Mesenchymal stem cell (in vitro differentiated cells and primary cell): Measurements from ENCODE around the gene MYL3.
"Not testable (repeated sequence)": the region's sequence is repeated elsewhere in the genome, so short reads cannot be mapped to it uniquely, and the experiment has no call there.

ENCODE experiments used
- DNase-seq: peaks from one replicate; pipeline ENCODE4 v3.0.0-alpha.2; 2013
- H2AFZ ChIP-seq: one replicate; pipeline ENCODE4 v1.6.1; 2013; ENCODE audit warnings: low read depth, mild to moderate bottlenecking, control low read depth, inconsistent platforms, low read length, moderate library complexity
- H2AK5ac ChIP-seq: 2 replicates; pipeline ENCODE4 v1.6.1; 2013; ENCODE audit warnings: low read length, moderate library complexity, mild to moderate bottlenecking, inconsistent platforms; ENCODE audit not compliant: severe bottlenecking
- H2BK120ac ChIP-seq: one replicate; pipeline ENCODE4 v1.6.1; 2013; ENCODE audit warnings: low read depth, mild to moderate bottlenecking, inconsistent platforms, low read length, moderate library complexity
- H2BK12ac ChIP-seq, 2 experiments: one replicate each; pipeline ENCODE4 v1.6.1; 2013; ENCODE audit warnings: inconsistent platforms in 2 of 2, low read length in 2 of 2, mild to moderate bottlenecking in 2 of 2, moderate library complexity in 2 of 2, control low read depth in 1 of 2
- H2BK15ac ChIP-seq: one replicate; pipeline ENCODE4 v1.6.1; 2013; ENCODE audit warnings: mild to moderate bottlenecking, low read depth, inconsistent platforms; ENCODE audit not compliant: poor library complexity, severe bottlenecking
- H2BK5ac ChIP-seq: 2 replicates; pipeline ENCODE4 v1.6.1; 2013; ENCODE audit warnings: low read depth, mild to moderate bottlenecking, low read length, control low read depth, inconsistent platforms; ENCODE audit not compliant: poor library complexity, severe bottlenecking
- H3K14ac ChIP-seq, 2 experiments: one replicate each; pipeline ENCODE4 v1.6.1; 2013; ENCODE audit warnings: inconsistent platforms in 2 of 2, low read length in 2 of 2, control low read depth in 1 of 2, mild to moderate bottlenecking in 1 of 2, moderate library complexity in 1 of 2
- H3K18ac ChIP-seq, 2 experiments: one replicate each; pipeline ENCODE4 v1.6.1; 2013; ENCODE audit warnings: inconsistent platforms in 2 of 2, low read length in 2 of 2, control low read depth in 1 of 2, low read depth in 1 of 2, mild to moderate bottlenecking in 1 of 2
- H3K23ac ChIP-seq, 2 experiments: one replicate each; pipeline ENCODE4 v1.6.1; 2013; ENCODE audit warnings: inconsistent platforms in 2 of 2, low read length in 2 of 2, mild to moderate bottlenecking in 2 of 2, moderate library complexity in 2 of 2, control low read depth in 1 of 2
- H3K27ac ChIP-seq: 2 replicates; pipeline ENCODE4 v1.5.1; 2013; ENCODE audit warnings: mild to moderate bottlenecking, moderate library complexity, low read length, control low read depth, inconsistent platforms; ENCODE audit not compliant: poor library complexity, severe bottlenecking
- H3K27me3 ChIP-seq, 2 experiments: 2 replicates each; pipeline versions ENCODE4 v1.6.1 to v1.7.0; 2013; ENCODE audit warnings: low read length in 2 of 2, mild to moderate bottlenecking in 2 of 2, moderate library complexity in 2 of 2, control low read depth in 1 of 2, inconsistent platforms in 1 of 2; ENCODE audit not compliant: control insufficient read depth in 1 of 2, insufficient read depth in 1 of 2
- H3K36me3 ChIP-seq, 2 experiments: 2 replicates each; pipeline versions ENCODE4 v1.6.1 to v1.7.0; 2013; ENCODE audit warnings: low read length in 2 of 2, control low read depth in 1 of 2, inconsistent platforms in 1 of 2, low read depth in 1 of 2, mild to moderate bottlenecking in 1 of 2; ENCODE audit not compliant: insufficient read depth in 2 of 2, control insufficient read depth in 1 of 2
- H3K4ac ChIP-seq, 2 experiments: one replicate each; pipeline ENCODE4 v1.6.1; 2013; ENCODE audit warnings: inconsistent platforms in 2 of 2, low read length in 2 of 2, mild to moderate bottlenecking in 2 of 2, moderate library complexity in 2 of 2, control low read depth in 1 of 2, low read depth in 1 of 2
- H3K4me1 ChIP-seq: 2 replicates; pipeline ENCODE4 v1.6.1; 2013; ENCODE audit warnings: low read depth, low read length, control low read depth; ENCODE audit not compliant: control insufficient read depth, insufficient read depth
- H3K4me2 ChIP-seq: 2 replicates; pipeline ENCODE4 v1.6.1; 2013; ENCODE audit warnings: low read length, mild to moderate bottlenecking, inconsistent platforms; ENCODE audit not compliant: poor library complexity, severe bottlenecking
- H3K4me3 ChIP-seq, 2 experiments: 2 replicates each; pipeline versions ENCODE4 v1.5.1 to v1.7.0; 2013; ENCODE audit warnings: low read length in 2 of 2, mild to moderate bottlenecking in 2 of 2, control low read depth in 1 of 2, low read depth in 1 of 2; ENCODE audit not compliant: insufficient read depth in 1 of 2
- H3K79me1 ChIP-seq: replicated peaks from 2 replicates; pipeline ENCODE4 v1.6.1; 2013; ENCODE audit warnings: mild to moderate bottlenecking, control low read depth, low read length, inconsistent platforms; ENCODE audit not compliant: poor library complexity, severe bottlenecking
- H3K9ac ChIP-seq: 2 replicates; pipeline ENCODE4 v1.7.0; 2013; ENCODE audit warnings: mild to moderate bottlenecking, low read length, moderate library complexity
- H3K9me3 ChIP-seq: 2 replicates; pipeline ENCODE4 v1.7.0; 2013; ENCODE audit warnings: mild to moderate bottlenecking, low read length; ENCODE audit not compliant: control insufficient read depth
- H4K8ac ChIP-seq: one replicate; pipeline ENCODE4 v1.6.1; 2013; ENCODE audit warnings: inconsistent platforms, mild to moderate bottlenecking, low read length, moderate library complexity
- H4K91ac ChIP-seq: one replicate; pipeline ENCODE4 v1.6.1; 2013; ENCODE audit warnings: mild to moderate bottlenecking, low read length, inconsistent platforms
- WGBS: methylation state at CpG from one replicate; pipeline ENCODE4 v1.1.7; 2013; ENCODE audit warnings: mixed read lengths; 5-methylcytosine and 5-hydroxymethylcytosine counted together

The MYL3 gene

DNA sequence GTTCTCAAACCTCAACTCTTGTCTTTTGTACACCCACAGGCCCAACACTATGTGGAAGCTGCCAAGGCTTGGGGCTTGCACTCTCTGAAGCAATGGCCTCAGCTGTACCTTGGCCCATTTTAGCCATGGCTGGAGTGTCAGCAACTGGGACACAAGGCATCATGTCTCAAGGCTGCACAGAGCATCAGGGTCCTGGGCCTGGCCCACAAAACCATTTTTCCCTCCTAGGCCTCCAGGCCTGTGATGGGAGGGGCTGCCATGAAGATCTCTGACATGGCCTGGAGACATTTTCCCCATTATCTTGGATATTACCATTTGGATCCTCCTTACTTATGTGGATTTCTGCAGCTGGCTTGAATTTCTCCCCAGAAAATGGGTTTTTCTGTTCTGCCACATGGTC lies 39.9 kb downstream of the MYL3 start:
- H3K4me3 ChIP-seq, H2BK12ac ChIP-seq, H4K8ac ChIP-seq, H3K36me3 ChIP-seq, H3K18ac ChIP-seq, H3K9ac ChIP-seq, H3K27ac ChIP-seq, H3K23ac ChIP-seq, H4K91ac ChIP-seq, H2BK5ac ChIP-seq, H2BK15ac ChIP-seq, H3K4ac ChIP-seq, H3K79me1 ChIP-seq, H3K4me1 ChIP-seq, H2BK120ac ChIP-seq, DNase-seq, H2AFZ ChIP-seq, H2AK5ac ChIP-seq, H3K27me3 ChIP-seq, H3K14ac ChIP-seq, H3K4me2 ChIP-seq: not testable (repeated sequence)
- H3K9me3 ChIP-seq = peaks cover 25% of the 10 kb centered on the region

DNA sequence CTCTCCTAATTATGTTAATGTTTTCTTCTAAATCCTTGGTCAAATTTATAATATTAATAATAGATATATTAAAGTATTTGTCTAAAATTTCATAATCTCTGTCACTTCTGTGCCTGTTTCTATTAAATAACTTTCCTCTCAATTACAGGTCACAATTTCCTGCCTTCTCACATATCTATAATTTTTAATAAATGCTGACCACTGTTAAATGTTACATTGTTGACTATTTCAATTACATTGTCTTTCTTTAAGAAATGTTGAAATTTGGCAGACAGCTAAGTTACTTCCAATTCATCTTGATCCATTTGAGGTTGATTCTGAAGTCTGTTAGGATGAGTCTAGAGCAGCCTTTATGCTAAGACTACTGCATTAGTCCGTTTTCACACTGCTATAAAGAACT lies 41.7 kb downstream of the MYL3 start:
- Histone ChIP-seq H2BK120ac (no peak overlapping the region), H3K9me3 (peaks cover 25% of the 10 kb centered on the region), H2BK12ac (no peak overlapping the region), H3K4me2 (no peak overlapping the region), H3K27me3 (peaks cover 0 to 2% of the 10 kb centered on the region in 2 experiments), H3K36me3 (no peaks in the 10 kb centered on the region), H3K23ac (no peak overlapping the region), H3K79me1 (no peaks in the 10 kb centered on the region), H2BK15ac (no peak overlapping the region), H2BK5ac (no peak overlapping the region), H3K14ac (no peak overlapping the region), H2AK5ac (no peak overlapping the region), H4K8ac (no peak overlapping the region), H3K18ac (no peak overlapping the region), H3K27ac (no peak overlapping the region), H4K91ac (no peak overlapping the region), H3K4me3 (no peak overlapping the region), H3K9ac (no peak overlapping the region), H2AFZ (no peak overlapping the region), H3K4me1 (no peaks in the 10 kb centered on the region), H3K4ac (no peak overlapping the region)
- DNase-seq = no peak
- WGBS = no CpG with 5 or more reads among the region's 1 CpG

DNA sequence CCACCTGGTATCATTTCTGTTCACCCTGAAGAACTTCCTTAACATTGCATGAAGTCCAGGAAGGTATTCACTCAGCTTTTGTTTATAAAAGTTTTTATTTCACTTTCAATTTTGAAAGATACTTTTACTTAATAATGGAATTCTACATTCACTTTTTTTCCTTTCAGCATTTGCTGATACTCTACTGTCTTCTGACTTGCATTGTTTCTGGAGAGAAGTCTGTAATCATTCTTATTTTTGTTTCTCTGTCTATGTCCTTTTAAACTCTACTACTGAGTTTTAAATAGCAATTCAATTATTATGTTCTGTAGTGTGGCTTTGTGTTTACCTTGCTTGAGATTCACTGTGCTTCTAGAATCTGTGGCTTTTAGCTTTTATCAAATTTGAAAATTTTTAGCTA lies 42.4 kb downstream of the MYL3 start:
- H3K18ac ChIP-seq = no peak overlapping the region
- no peaks in the 10 kb centered on the region for H3K36me3 ChIP-seq
- H3K79me1 ChIP-seq = no peaks in the 10 kb centered on the region
- no peak for DNase-seq
- H2AFZ ChIP-seq = no peak overlapping the region
- no peak overlapping the region for H3K23ac ChIP-seq
- no peak overlapping the region for H2AK5ac ChIP-seq
- H3K14ac ChIP-seq = no peak overlapping the region
- no peak overlapping the region for H3K4me2 ChIP-seq
- no peak overlapping the region for H2BK120ac ChIP-seq
- no peak overlapping the region for H4K8ac ChIP-seq
- H3K9ac ChIP-seq = no peak overlapping the region
- H2BK5ac ChIP-seq = no peak overlapping the region
- H3K9me3 ChIP-seq = peaks cover 25% of the 10 kb centered on the region
- H3K27ac ChIP-seq = no peak overlapping the region
- no peak overlapping the region for H3K4ac ChIP-seq
- no peaks in the 10 kb centered on the region for H3K27me3 ChIP-seq
- no peak overlapping the region for H2BK15ac ChIP-seq
- H2BK12ac ChIP-seq = no peak overlapping the region
- no peak overlapping the region for H4K91ac ChIP-seq
- no peaks in the 10 kb centered on the region for H3K4me1 ChIP-seq
- H3K4me3 ChIP-seq = no peak overlapping the region

DNA sequence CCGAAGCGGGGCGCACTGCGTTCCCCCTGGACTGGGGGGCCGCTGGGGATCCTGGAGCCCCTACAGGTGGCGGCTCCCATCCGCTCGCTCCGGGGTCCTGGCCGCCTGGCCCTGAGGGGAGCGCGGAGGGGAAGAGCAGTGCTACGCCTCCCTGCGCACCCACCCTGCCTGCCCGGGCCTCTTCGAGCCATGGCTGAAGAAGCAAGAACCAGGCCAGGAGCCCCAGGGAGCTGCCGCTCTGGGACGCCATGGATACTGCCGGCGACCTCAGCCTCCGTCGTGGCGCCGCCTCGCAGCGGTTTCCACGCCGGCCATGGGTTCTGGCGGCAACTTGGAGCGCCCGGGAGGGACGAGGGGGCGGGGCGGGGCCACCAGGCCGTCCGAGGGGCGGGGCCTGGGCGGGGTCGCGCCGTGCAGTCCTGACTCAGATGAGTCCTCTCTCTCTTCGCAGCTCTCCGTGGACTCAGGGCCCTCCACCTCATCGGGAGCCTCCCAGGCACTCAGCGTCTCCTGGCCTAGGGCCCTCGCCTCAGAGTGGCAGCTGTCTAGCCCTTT lies 50.9 kb downstream of the MYL3 start:
- Histone ChIP-seq H2BK12ac (no peak overlapping the region), H3K14ac (no peak overlapping the region), H3K4ac (no peak overlapping the region), H2BK15ac (peak overlapping the region; percentile 93), H3K4me1 (peaks cover 9% of the 10 kb centered on the region), H3K36me3 (no peaks in the 10 kb centered on the region), H2AK5ac (no peak overlapping the region), H3K4me2 (peak overlapping the region; percentile 80), H2BK120ac (no peak overlapping the region), H3K27me3 (peaks cover 36 to 43% of the 10 kb centered on the region in 2 experiments), H3K79me1 (no peaks in the 10 kb centered on the region), H2BK5ac (no peak overlapping the region), H2AFZ (peak overlapping the region; percentile 83), H3K18ac (peak overlapping the region in 1 of 2 experiments; percentile 21), H3K4me3 (peak overlapping the region; percentile 10 to 40), H3K27ac (no peak overlapping the region), H3K9me3 (peaks cover 13% of the 10 kb centered on the region), H3K9ac (peak overlapping the region; percentile 19), H3K23ac (peak overlapping the region in 1 of 2 experiments; percentile 70), H4K8ac (peak overlapping the region; percentile 35), H4K91ac (no peak overlapping the region)
- peak; percentile 48 for DNase-seq
- WGBS = 8% methylated on average over 46 of the region's 46 CpGs
